Panc1 (cell line): ENCODE results near the gene ABHD15. TPM values are rescaled to one million over a fixed set of nuclear protein-coding genes. Genes with fewer than 3 reads are reported as not detected.

Experiments used
- ATAC-seq: fragments of 200-7000 bp; cut with Tn5 transposase; 2 replicates; pipeline ENCODE4 v1.9.1; 2020; ENCODE audit warnings: mild to moderate bottlenecking, moderate library complexity
- BruUV-seq: library from RNA; stranded (reverse); fragments of 400-500 nt; replicated peaks from 2 replicates; lab custom pipeline; 2021; lab: Mats Ljungman, UMichigan
- CTCF ChIA-PET: fragments of 300-600 bp; sonication (Branson Sonifier 250); formaldehyde crosslinking; loops from one replicate; lab custom pipeline; 2022; ENCODE audit warnings: antibody characterized with exemption; lab: Charles Lee
- POLR2A ChIA-PET: fragments of 300-600 bp; sonication (Branson Sonifier 250); formaldehyde crosslinking; loops from one replicate; lab custom pipeline; 2022; ENCODE audit warnings: antibody characterized with exemption; lab: Charles Lee
- DNase-seq: peaks from one replicate; pipeline ENCODE4 v3.0.0-alpha.2; 2010; ENCODE audit warnings: low read depth, low spot score
- H3K27ac ChIP-seq: 2 replicates; pipeline ENCODE4 v1.5.1; 2011; ENCODE audit warnings: mild to moderate bottlenecking, low read length, inconsistent platforms
- H3K27me3 ChIP-seq: fragments of 200-500 bp; sonication (Bioruptor generic); 2 replicates; pipeline ENCODE4 v1.6.0; 2014; ENCODE audit warnings: low read length, inconsistent platforms; ENCODE audit not compliant: control insufficient read depth, insufficient read depth
- H3K36me3 ChIP-seq: fragments of 200-500 bp; sonication (Bioruptor generic); 2 replicates; pipeline ENCODE4 v1.5.1; 2014; ENCODE audit warnings: inconsistent platforms, mild to moderate bottlenecking, low read length, moderate library complexity; ENCODE audit not compliant: control insufficient read depth, insufficient read depth
- H3K4me1 ChIP-seq: 2 replicates; pipeline ENCODE4 v1.5.1; 2011; ENCODE audit warnings: inconsistent platforms, mild to moderate bottlenecking, low read length, moderate library complexity; ENCODE audit not compliant: control insufficient read depth, insufficient read depth
- H3K4me3 ChIP-seq, 2 experiments: 2 replicates each; pipeline ENCODE4 v1.5.1; 2011 to 2012; ENCODE audit warnings: low read depth in 2 of 2, low read length in 2 of 2, mild to moderate bottlenecking in 2 of 2, inconsistent platforms in 1 of 2, moderate library complexity in 1 of 2
- H3K9me3 ChIP-seq: fragments of 200-500 bp; sonication (Bioruptor generic); 2 replicates; pipeline ENCODE4 v1.5.1; 2014; ENCODE audit warnings: low read depth, mild to moderate bottlenecking, inconsistent platforms, low read length, moderate library complexity; ENCODE audit not compliant: control insufficient read depth, insufficient read depth
- POLR2AphosphoS5 ChIP-seq: IDR thresholded peaks from 2 replicates; pipeline ENCODE4 v1.6.1; 2012; ENCODE audit warnings: mild to moderate bottlenecking, low read depth, low read length, moderate library complexity
- SIN3A ChIP-seq: IDR thresholded peaks from 2 replicates; pipeline ENCODE4 v1.6.1; 2012; ENCODE audit warnings: low read depth, mild to moderate bottlenecking, low read length, moderate library complexity, borderline replicate concordance; ENCODE audit not compliant: insufficient read depth
- TCF7L2 ChIP-seq: IDR thresholded peaks from 2 replicates; pipeline ENCODE4 v1.6.1; 2011; ENCODE audit warnings: mild to moderate bottlenecking, low read depth, low read length, inconsistent platforms
- in situ Hi-C: cut with HindIII; loops from 2 replicates; pipeline ENCODE4 v1.10.0; 2016; ENCODE audit warnings: low sequenced_read_pairs, low pct_unique_long_range_greater_than_20kb
- intact Hi-C: fragments of 100-400 bp; cut with micrococcal nuclease; formaldehyde crosslinking; loops from one replicate; pipeline ENCODE4 v1.10.0; 2022; ENCODE audit not compliant: unreplicated experiment
- total RNA-seq: library from RNA; stranded (reverse); gene quantifications from one replicate; pipeline ENCODE4 v1.2.1, GENCODE V29; 2021; ENCODE audit not compliant: unreplicated experiment
- TF ChIP-seq, protein P1 (sequence below), 2 experiments: IDR thresholded peaks; 2 replicates each; pipeline ENCODE4 v1.6.1; 2011 to 2012; ENCODE audit warnings: low read depth in 2 of 2, control low read depth in 1 of 2, low read length in 1 of 2, mild to moderate bottlenecking in 1 of 2, moderate library complexity in 1 of 2; ENCODE audit not compliant: insufficient read depth in 1 of 2
- TF ChIP-seq, protein P2 (sequence below): fragments of 450-650 bp; IDR thresholded peaks from 2 replicates; pipeline ENCODE4 v1.5.1; 2017; ENCODE audit warnings: mild to moderate bottlenecking

The ABHD15 gene
- total RNA-seq, 1 experiment from 2014 or later: 33.7 TPM

- ATAC-seq (no peak), DNase-seq (no peak)
- Histone ChIP-seq H3K27ac (no peak overlapping the region), H3K36me3 (no peaks in the 10 kb centered on the region), H3K27me3 (no peaks in the 10 kb centered on the region), H3K4me1 (peaks cover 7% of the 10 kb centered on the region), H3K4me3 (no peak overlapping the region), H3K9me3 (no peaks in the 10 kb centered on the region)
- BruUV-seq: no TSS peak
- ChIA-PET CTCF (interaction anchor here (1.8 kb wide), 1 partner anchor 46 kb away, joined by 9 read pairs; no protein-coding TSS in a partner anchor), POLR2A (interaction anchor here (0.5 kb wide), 1 partner anchor 98 kb away, joined by 3 read pairs; no protein-coding TSS in a partner anchor)
- intact Hi-C loops: no loop called here
- TF ChIP-seq, protein P1, sequence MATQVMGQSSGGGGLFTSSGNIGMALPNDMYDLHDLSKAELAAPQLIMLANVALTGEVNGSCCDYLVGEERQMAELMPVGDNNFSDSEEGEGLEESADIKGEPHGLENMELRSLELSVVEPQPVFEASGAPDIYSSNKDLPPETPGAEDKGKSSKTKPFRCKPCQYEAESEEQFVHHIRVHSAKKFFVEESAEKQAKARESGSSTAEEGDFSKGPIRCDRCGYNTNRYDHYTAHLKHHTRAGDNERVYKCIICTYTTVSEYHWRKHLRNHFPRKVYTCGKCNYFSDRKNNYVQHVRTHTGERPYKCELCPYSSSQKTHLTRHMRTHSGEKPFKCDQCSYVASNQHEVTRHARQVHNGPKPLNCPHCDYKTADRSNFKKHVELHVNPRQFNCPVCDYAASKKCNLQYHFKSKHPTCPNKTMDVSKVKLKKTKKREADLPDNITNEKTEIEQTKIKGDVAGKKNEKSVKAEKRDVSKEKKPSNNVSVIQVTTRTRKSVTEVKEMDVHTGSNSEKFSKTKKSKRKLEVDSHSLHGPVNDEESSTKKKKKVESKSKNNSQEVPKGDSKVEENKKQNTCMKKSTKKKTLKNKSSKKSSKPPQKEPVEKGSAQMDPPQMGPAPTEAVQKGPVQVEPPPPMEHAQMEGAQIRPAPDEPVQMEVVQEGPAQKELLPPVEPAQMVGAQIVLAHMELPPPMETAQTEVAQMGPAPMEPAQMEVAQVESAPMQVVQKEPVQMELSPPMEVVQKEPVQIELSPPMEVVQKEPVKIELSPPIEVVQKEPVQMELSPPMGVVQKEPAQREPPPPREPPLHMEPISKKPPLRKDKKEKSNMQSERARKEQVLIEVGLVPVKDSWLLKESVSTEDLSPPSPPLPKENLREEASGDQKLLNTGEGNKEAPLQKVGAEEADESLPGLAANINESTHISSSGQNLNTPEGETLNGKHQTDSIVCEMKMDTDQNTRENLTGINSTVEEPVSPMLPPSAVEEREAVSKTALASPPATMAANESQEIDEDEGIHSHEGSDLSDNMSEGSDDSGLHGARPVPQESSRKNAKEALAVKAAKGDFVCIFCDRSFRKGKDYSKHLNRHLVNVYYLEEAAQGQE (IDR thresholded peaks at IDR 0.05; ENCODE audit: insufficient read depth in 1 of 2, low read depth in 2 of 2, low read length in 1 of 2): no peak
- TF ChIP-seq TCF7L2 (no peak), SIN3A (no peak), POLR2AphosphoS5 (no peak)
- TF ChIP-seq, protein P2, sequence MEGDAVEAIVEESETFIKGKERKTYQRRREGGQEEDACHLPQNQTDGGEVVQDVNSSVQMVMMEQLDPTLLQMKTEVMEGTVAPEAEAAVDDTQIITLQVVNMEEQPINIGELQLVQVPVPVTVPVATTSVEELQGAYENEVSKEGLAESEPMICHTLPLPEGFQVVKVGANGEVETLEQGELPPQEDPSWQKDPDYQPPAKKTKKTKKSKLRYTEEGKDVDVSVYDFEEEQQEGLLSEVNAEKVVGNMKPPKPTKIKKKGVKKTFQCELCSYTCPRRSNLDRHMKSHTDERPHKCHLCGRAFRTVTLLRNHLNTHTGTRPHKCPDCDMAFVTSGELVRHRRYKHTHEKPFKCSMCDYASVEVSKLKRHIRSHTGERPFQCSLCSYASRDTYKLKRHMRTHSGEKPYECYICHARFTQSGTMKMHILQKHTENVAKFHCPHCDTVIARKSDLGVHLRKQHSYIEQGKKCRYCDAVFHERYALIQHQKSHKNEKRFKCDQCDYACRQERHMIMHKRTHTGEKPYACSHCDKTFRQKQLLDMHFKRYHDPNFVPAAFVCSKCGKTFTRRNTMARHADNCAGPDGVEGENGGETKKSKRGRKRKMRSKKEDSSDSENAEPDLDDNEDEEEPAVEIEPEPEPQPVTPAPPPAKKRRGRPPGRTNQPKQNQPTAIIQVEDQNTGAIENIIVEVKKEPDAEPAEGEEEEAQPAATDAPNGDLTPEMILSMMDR: no peak
- in situ Hi-C loops: no loop called here
Measured at GRCh38 chr17:29571883-29572681, 5.2 kb upstream of the ABHD15 start.

DNA sequence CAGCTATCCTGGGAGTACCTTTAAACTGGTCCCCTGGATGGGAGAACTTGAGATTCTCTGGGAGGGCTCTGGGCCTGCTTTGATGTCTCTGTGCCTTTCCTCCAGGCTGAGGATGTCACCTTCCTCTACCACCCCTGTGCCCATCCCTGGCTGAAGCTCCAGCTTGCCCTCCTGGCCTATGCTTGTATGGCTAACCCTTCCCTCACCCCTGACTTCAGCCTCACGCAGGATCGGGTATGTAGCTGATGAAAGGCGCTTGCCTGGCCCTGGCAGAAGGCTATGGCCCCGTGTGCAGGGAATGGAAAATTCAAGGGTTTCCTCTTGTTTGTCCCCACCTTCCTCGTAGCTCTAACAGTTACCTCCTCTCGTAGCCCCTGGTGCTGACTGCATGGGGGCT is 4.6 kb upstream of the ABHD15 start:
- BruUV-seq: no TSS peak
- no peaks in the 10 kb centered on the region for H3K27me3 ChIP-seq
- no peak overlapping the region for H3K27ac ChIP-seq
- ATAC-seq (no peak), DNase-seq (no peak)
- H3K36me3 ChIP-seq: no peaks in the 10 kb centered on the region
- TF ChIP-seq, protein P2: no peak
- TF ChIP-seq SIN3A (no peak), POLR2AphosphoS5 (no peak), TCF7L2 (no peak)
- TF ChIP-seq, protein P1 (IDR thresholded peaks at IDR 0.05; ENCODE audit: insufficient read depth in 1 of 2, low read depth in 2 of 2, low read length in 1 of 2): no peak
- ChIA-PET CTCF (no interaction called here), POLR2A (interaction anchor here (0.5 kb wide), 1 partner anchor 98 kb away, joined by 3 read pairs; no protein-coding TSS in a partner anchor)
- in situ Hi-C loops (no loop called here), intact Hi-C loops (no loop called here)
- peaks cover 7% of the 10 kb centered on the region for H3K4me1 ChIP-seq
- no peak overlapping the region for H3K4me3 ChIP-seq
- no peaks in the 10 kb centered on the region for H3K9me3 ChIP-seq
